ENCODE data around the gene THBS3. TPM values are rescaled to one million over a fixed set of nuclear protein-coding genes. Genes with fewer than 3 reads are reported as not detected.

THBS3 gene
- 40.2 TPM for total RNA-seq

DNA sequence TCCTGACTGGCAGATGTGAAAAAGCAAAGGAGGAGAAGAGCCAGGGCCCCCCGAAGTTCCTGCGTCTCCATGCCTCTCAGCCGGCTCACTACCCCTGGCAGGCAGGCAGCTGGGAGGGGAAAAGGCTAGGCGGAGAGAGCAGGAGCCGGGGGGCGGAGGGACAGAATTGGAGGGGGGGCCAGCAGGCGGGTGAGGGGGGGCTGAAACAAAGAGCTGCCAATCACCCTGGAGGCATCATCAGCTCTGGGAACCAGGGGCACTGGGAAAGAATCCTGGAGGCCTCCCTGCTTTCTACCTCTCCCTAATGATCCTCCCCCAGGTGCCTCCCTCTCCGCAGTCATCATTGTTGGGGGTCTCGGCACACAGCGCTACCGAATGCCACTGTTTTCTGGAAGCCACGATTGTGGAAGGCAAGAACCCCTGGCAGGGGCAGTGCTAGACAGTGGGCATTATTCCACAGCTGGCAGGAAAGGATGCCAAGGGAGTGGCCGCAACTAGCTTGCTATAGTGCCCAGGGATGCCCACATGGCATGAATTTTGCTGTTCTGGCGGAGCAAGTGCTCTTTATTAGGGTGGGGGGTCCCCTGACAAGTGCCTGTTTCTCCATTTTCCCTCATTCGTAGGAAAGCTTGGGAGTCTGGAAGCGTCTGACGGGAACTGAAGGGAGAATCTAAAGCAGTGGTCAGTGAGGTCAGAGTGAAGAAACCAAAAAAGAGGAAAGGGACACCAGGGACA, at the start of gene THBS3:
TSS of gene THBS3 (minus strand) at position 92 of the 735 bp plus-strand sequence. CDS start at position 71, 21 bp downstream.
- Histone ChIP-seq H3K27ac (ENCODE audit: low read depth, low read length) (peak within 1 kb of the TSS; percentile 99), H3K4me1 (ENCODE audit: control insufficient read depth in 3 of 3, insufficient read depth in 3 of 3, low read length in 3 of 3) (peaks cover 21 to 34% (median 31%) of the 10 kb centered on the region in 3 donors), H3K36me3 (ENCODE audit: control insufficient read depth in 3 of 3, insufficient read depth in 3 of 3, low read length in 3 of 3) (peaks cover 0 to 19% (median 11%) of the 10 kb centered on the region in 3 donors), H3K9ac (ENCODE audit: low read depth in 1 of 3, low read length in 3 of 3) (peak within 1 kb of the TSS; percentile 94 to 98 (median 97)), H3K4me3 (ENCODE audit: low read length in 3 of 3) (peak within 1 kb of the TSS; percentile 98 to 100 (median 100)), H3K9me3 (ENCODE audit: control insufficient read depth in 3 of 3, low read length in 3 of 3) (no peaks in the 10 kb centered on the region), H3K27me3 (ENCODE audit: control insufficient read depth in 3 of 3, insufficient read depth in 3 of 3, low read length in 3 of 3) (no peaks in the 10 kb centered on the region)

DNA sequence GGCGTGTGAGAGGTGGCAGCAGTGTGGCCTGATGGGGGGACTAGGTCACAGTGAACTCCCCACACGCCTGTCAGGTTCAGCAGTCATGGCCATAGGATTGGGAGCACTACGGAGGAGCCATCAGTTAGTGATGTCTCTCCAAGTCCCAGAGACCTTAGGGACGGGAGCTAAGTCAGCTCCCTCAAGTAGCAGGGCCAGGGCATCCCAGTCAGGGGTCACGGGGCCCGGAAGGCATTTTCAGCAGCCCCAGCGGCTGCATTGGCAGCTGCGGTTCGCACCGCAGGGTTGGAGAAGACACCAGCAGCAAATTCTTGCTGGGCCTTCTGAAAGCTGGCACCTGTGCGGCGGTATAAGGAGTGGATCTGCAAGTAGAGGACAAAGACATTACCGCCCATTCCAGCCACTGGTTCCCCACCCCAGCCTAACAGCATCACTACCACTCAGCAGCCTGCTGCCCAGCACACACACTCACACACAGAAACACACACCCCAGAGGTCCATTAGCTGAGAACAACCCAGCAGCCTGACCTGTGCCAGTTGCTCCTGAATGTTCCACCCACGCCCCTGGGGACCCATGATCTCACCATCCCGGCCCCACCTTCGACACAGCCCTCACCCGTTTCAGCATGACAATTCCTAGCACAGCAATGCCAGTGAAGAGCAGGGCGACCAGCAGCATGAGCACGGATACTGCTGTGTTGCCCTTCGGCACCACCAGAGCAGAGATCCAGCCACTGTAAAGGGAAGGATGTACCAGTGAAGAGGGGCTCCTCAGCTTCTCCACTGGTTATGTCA, 48.6 kb upstream of the THBS3 start:
- H3K4me1 ChIP-seq (ENCODE audit: control insufficient read depth in 3 of 3, insufficient read depth in 3 of 3, low read length in 3 of 3), result peaks cover 22 to 43% (median 34%) of the 10 kb centered on the region in 3 donors
- H3K36me3 ChIP-seq (ENCODE audit: control insufficient read depth in 3 of 3, insufficient read depth in 3 of 3, low read length in 3 of 3), result peaks cover 24 to 33% (median 24%) of the 10 kb centered on the region in 3 donors
- H3K9me3 ChIP-seq (ENCODE audit: control insufficient read depth in 3 of 3, low read length in 3 of 3), result no peaks in the 10 kb centered on the region
- H3K9ac ChIP-seq (ENCODE audit: low read depth in 1 of 3, low read length in 3 of 3), result peak overlapping the region; percentile 81 to 94 (median 90)
- H3K27ac ChIP-seq (ENCODE audit: low read depth, low read length), result peak overlapping the region; percentile 81
- H3K27me3 ChIP-seq (ENCODE audit: control insufficient read depth in 3 of 3, insufficient read depth in 3 of 3, low read length in 3 of 3), result no peaks in the 10 kb centered on the region
- H3K4me3 ChIP-seq (ENCODE audit: low read length in 3 of 3), result peak overlapping the region; percentile 85 to 89 (median 85)

DNA sequence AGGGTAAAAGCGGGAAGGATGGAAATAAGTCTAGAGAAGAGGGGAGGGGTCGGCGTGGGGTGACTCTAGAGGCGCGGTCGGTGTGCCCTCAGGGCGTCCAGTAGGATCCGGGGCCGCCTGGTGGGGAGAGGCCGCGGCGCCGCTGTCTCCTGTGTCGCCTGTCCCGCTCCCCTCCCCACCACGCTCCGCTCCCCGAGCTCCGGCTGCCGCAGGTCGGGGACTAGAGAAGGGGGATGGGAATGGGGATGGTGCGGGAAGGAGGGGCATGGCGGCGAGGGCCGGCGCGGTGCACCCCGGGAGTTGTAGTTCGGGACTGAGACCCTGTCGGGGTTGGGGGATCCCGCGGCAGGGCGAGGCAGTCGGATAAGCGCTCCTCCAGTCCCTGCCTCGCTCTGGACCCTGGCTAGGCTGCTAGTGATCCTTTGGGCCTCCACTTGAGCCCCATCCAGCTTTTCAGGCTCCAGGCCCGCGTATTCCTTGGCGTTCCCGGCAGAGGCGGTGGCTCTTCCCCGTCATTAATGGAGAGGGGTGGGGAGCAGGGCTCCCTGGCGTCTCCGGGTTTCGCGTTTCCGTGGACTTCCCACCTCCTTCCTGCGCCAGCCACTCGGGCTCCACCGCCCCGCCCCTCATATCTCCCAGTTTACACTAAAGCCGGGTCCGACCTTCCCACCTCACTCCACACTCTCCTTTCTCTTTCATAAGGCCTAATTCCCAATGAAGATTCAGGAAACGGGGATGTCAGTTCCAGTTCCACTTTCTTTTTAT, 47.7 kb upstream of the THBS3 start, which contains the start of gene ENTREP3:
TSS of gene ENTREP3 (minus strand) at position 241 of the 765 bp plus-strand sequence. CDS start 606 bp downstream, outside the sequence.
- Histone ChIP-seq H3K27ac (ENCODE audit: low read depth, low read length) (peak within 1 kb of the TSS; percentile 81), H3K36me3 (ENCODE audit: control insufficient read depth in 3 of 3, insufficient read depth in 3 of 3, low read length in 3 of 3) (peaks cover 21 to 31% (median 23%) of the 10 kb centered on the region in 3 donors), H3K9me3 (ENCODE audit: control insufficient read depth in 3 of 3, low read length in 3 of 3) (no peaks in the 10 kb centered on the region), H3K4me3 (ENCODE audit: low read length in 3 of 3) (peak within 1 kb of the TSS; percentile 85 to 89 (median 85)), H3K4me1 (ENCODE audit: control insufficient read depth in 3 of 3, insufficient read depth in 3 of 3, low read length in 3 of 3) (peaks cover 21 to 42% (median 35%) of the 10 kb centered on the region in 3 donors), H3K27me3 (ENCODE audit: control insufficient read depth in 3 of 3, insufficient read depth in 3 of 3, low read length in 3 of 3) (no peaks in the 10 kb centered on the region), H3K9ac (ENCODE audit: low read depth in 1 of 3, low read length in 3 of 3) (peak within 1 kb of the TSS; percentile 81 to 94 (median 90))

DNA sequence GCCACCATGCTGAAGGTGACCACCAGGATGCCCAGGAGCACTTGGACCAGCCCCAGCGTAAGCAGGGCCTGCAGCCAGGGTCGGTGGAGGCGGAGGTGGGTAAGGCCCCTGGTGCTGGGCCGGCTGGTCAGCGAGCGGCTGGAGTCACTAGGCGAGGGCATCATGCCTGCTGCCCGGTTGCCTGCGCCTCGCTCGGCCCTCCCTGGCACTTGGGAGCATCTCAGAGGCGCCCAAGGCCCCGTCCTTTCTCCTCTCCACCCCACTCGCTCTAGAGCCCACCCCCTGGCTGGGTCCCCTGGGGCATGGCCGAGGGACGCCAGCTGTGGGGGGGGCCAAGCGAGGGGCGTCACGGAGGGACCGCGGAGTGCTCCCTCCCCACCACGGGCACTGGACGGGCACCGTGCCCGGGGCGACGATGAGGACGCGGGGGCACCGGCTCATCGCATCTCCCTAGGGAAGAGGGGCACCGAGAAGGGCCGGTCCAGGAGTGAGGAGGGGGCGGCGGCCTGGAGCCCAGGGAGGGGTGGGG, 47.1 kb upstream of the THBS3 start:
- H3K36me3 ChIP-seq (ENCODE audit: control insufficient read depth in 3 of 3, insufficient read depth in 3 of 3, low read length in 3 of 3), result peaks cover 18 to 26% (median 19%) of the 10 kb centered on the region in 3 donors
- no peaks in the 10 kb centered on the region for H3K9me3 ChIP-seq (ENCODE audit: control insufficient read depth in 3 of 3, low read length in 3 of 3)
- peak overlapping the region; percentile 85 to 89 (median 85) for H3K4me3 ChIP-seq (ENCODE audit: low read length in 3 of 3)
- H3K27me3 ChIP-seq (ENCODE audit: control insufficient read depth in 3 of 3, insufficient read depth in 3 of 3, low read length in 3 of 3), result no peaks in the 10 kb centered on the region
- peak overlapping the region; percentile 81 for H3K27ac ChIP-seq (ENCODE audit: low read depth, low read length)
- H3K4me1 ChIP-seq (ENCODE audit: control insufficient read depth in 3 of 3, insufficient read depth in 3 of 3, low read length in 3 of 3), result peaks cover 21 to 40% (median 35%) of the 10 kb centered on the region in 3 donors
- H3K9ac ChIP-seq (ENCODE audit: low read depth in 1 of 3, low read length in 3 of 3), result peak overlapping the region; percentile 81 to 94 (median 90)

DNA sequence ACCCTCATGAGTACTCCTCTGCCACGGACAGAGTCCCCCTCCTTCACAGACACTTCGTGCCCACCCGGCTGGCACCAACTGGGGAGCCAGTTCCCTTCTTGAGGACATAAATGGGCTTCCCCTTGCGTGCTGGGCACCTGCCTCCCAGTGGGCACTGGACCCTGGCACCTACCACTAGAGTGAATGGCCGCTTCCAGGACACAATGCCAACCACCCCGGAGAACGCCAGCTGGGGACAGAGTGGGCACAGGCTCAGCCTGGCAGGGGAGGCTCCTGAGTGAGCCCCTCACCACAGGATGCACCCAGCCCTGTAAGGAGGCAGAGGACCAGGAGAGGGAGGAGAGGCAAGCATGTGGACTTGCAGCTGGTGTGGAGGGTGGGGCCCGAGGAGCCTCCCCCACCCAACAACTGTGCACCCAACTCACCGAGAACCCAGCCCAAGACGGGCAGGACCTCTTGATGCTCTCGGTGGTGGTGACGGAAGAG, 46.6 kb upstream of the THBS3 start:
- no peaks in the 10 kb centered on the region for H3K9me3 ChIP-seq (ENCODE audit: control insufficient read depth in 3 of 3, low read length in 3 of 3)
- peak overlapping the region; percentile 40 to 90 (median 81) for H3K9ac ChIP-seq (ENCODE audit: low read depth in 1 of 3, low read length in 3 of 3)
- H3K36me3 ChIP-seq (ENCODE audit: control insufficient read depth in 3 of 3, insufficient read depth in 3 of 3, low read length in 3 of 3), result peaks cover 17 to 26% (median 18%) of the 10 kb centered on the region in 3 donors
- H3K27ac ChIP-seq (ENCODE audit: low read depth, low read length), result peak overlapping the region; percentile 81
- peaks cover 21 to 40% (median 35%) of the 10 kb centered on the region in 3 donors for H3K4me1 ChIP-seq (ENCODE audit: control insufficient read depth in 3 of 3, insufficient read depth in 3 of 3, low read length in 3 of 3)
- peak overlapping the region; percentile 78 to 89 (median 85) for H3K4me3 ChIP-seq (ENCODE audit: low read length in 3 of 3)
- no peaks in the 10 kb centered on the region for H3K27me3 ChIP-seq (ENCODE audit: control insufficient read depth in 3 of 3, insufficient read depth in 3 of 3, low read length in 3 of 3)

DNA sequence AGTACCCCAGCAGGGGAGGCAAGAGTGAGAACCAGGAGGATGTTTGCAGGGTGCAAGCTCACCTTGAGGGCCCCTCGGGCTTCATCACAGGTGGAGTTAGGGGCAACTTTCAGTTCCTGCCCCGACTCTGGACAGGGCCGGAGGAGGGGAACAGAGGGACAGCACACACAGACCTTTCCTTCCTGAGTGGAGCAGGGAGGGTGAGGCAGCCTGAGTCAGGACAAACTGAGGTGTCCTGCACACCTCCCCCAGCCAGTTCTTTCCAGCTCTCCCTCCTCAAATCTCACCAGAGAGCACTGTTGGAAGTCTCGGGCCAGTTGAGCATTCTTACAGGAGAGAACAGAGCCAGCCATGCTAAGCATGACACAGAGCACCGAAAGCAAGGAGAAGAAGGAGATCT, 46.1 kb upstream of the THBS3 start:
- H3K9me3 ChIP-seq (ENCODE audit: control insufficient read depth in 3 of 3, low read length in 3 of 3), result no peaks in the 10 kb centered on the region
- H3K9ac ChIP-seq (ENCODE audit: low read depth in 1 of 3, low read length in 3 of 3), result peak overlapping the region; percentile 40 to 90 (median 81)
- H3K36me3 ChIP-seq (ENCODE audit: control insufficient read depth in 3 of 3, insufficient read depth in 3 of 3, low read length in 3 of 3), result peaks cover 17 to 25% (median 17%) of the 10 kb centered on the region in 3 donors
- peak overlapping the region; percentile 81 for H3K27ac ChIP-seq (ENCODE audit: low read depth, low read length)
- H3K4me3 ChIP-seq (ENCODE audit: low read length in 3 of 3), result peak overlapping the region; percentile 78 to 89 (median 85)
- peaks cover 21 to 40% (median 35%) of the 10 kb centered on the region in 3 donors for H3K4me1 ChIP-seq (ENCODE audit: control insufficient read depth in 3 of 3, insufficient read depth in 3 of 3, low read length in 3 of 3)
- no peaks in the 10 kb centered on the region for H3K27me3 ChIP-seq (ENCODE audit: control insufficient read depth in 3 of 3, insufficient read depth in 3 of 3, low read length in 3 of 3)

DNA sequence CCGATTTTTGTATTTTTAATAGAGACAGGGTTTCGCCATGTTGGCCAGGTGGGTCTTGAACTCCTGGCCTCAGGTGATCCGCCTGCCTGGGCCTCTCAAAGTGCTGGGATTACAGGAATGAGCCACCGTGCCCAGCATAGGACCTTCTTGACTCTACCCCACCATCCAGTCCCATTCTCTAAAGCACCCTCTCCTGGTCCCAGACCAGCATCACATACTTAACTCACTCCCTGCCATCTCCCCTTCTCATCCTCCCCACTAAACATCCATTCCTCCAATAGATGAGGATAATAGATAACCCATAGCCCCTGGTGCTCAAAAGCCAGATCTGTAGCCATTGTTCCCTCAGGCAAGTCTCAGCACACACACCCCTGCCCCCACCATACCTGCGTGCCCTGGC, 45.5 kb upstream of the THBS3 start:
- peaks cover 21 to 40% (median 35%) of the 10 kb centered on the region in 3 donors for H3K4me1 ChIP-seq (ENCODE audit: control insufficient read depth in 3 of 3, insufficient read depth in 3 of 3, low read length in 3 of 3)
- peaks cover 14 to 24% (median 15%) of the 10 kb centered on the region in 3 donors for H3K36me3 ChIP-seq (ENCODE audit: control insufficient read depth in 3 of 3, insufficient read depth in 3 of 3, low read length in 3 of 3)
- no peaks in the 10 kb centered on the region for H3K9me3 ChIP-seq (ENCODE audit: control insufficient read depth in 3 of 3, low read length in 3 of 3)
- H3K4me3 ChIP-seq (ENCODE audit: low read length in 3 of 3), result peak overlapping the region in 2 of 3 donors; percentile 78 to 89
- no peak overlapping the region for H3K9ac ChIP-seq (ENCODE audit: low read depth in 1 of 3, low read length in 3 of 3)
- H3K27me3 ChIP-seq (ENCODE audit: control insufficient read depth in 3 of 3, insufficient read depth in 3 of 3, low read length in 3 of 3), result no peaks in the 10 kb centered on the region
- no peak overlapping the region for H3K27ac ChIP-seq (ENCODE audit: low read depth, low read length)

DNA sequence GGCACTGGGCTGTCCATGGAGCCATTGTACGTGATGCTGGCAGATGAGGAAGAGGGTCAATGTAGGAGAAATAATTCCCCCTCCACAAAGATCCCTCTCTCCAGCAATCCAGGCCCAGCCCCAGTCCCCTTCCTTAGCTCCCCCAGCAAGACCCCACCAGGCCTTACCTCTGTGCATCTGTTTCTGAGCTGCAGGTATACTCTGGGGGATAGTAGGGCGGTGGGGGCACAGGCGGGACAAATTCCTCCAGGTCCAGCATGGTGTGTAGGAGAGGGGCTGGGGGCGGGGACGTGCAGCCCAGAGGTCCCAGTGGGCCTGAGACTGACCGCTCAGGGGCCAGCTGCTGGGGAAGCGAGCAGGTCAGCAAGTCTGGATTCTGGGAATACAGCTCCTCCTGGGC, 43.9 kb upstream of the THBS3 start:
- H3K27me3 ChIP-seq (ENCODE audit: control insufficient read depth in 3 of 3, insufficient read depth in 3 of 3, low read length in 3 of 3), result no peaks in the 10 kb centered on the region
- H3K4me3 ChIP-seq (ENCODE audit: low read length in 3 of 3), result no peak overlapping the region
- H3K9ac ChIP-seq (ENCODE audit: low read depth in 1 of 3, low read length in 3 of 3), result peak overlapping the region in 1 of 3 donors; percentile 9
- H3K4me1 ChIP-seq (ENCODE audit: control insufficient read depth in 3 of 3, insufficient read depth in 3 of 3, low read length in 3 of 3), result peaks cover 21 to 38% (median 33%) of the 10 kb centered on the region in 3 donors
- H3K27ac ChIP-seq (ENCODE audit: low read depth, low read length), result no peak overlapping the region
- peaks cover 10 to 27% (median 12%) of the 10 kb centered on the region in 3 donors for H3K36me3 ChIP-seq (ENCODE audit: control insufficient read depth in 3 of 3, insufficient read depth in 3 of 3, low read length in 3 of 3)
- H3K9me3 ChIP-seq (ENCODE audit: control insufficient read depth in 3 of 3, low read length in 3 of 3), result no peaks in the 10 kb centered on the region
